ENCODE results near the gene KCNJ6. TPM values are rescaled to one million over a fixed set of nuclear protein-coding genes. Genes with fewer than 3 reads are reported as not detected.

Gene KCNJ6
- total RNA-seq (ENCODE audit: low replicate concordance), result not detected in 2 replicates

- Histone ChIP-seq H3K9ac (no peak within 1 kb of the TSS), H3K27me3 (peaks cover 47% of the 10 kb centered on the region), H3K4me3 (peak within 1 kb of the TSS; percentile 70), H3K27ac (no peak within 1 kb of the TSS), H3K79me2 (ENCODE audit: low read depth) (no peaks in the 10 kb centered on the region), H3K36me3 (no peaks in the 10 kb centered on the region), H4K20me1 (ENCODE audit: low read depth) (peaks cover 23% of the 10 kb centered on the region), H2AFZ (replicated peaks) (peak within 1 kb of the TSS; percentile 100), H3F3A (ENCODE audit: low read depth) (peaks cover 6% of the 10 kb centered on the region), H3K4me2 (peak within 1 kb of the TSS; percentile 99), H3K9me3 (ENCODE audit: low read depth) (no peaks in the 10 kb centered on the region), H3K4me1 (no peaks in the 10 kb centered on the region)
- peak; percentile 62 for TF ChIP-seq CTCF (IDR thresholded peaks at IDR 0.05)
- TF ChIP-seq EZH2 (IDR thresholded peaks at IDR 0.05), result no peak
- no peak for TF ChIP-seq EZH2phosphoT487 (IDR thresholded peaks at IDR 0.05)
- H3K4me3 Mint-ChIP-seq, result peak within 1 kb of the TSS; percentile 83
- H3K9me3 Mint-ChIP-seq, result no peaks in the 10 kb centered on the region
- H3K27me3 Mint-ChIP-seq (ENCODE audit: insufficient read depth, low read depth), result peaks cover 20% of the 10 kb centered on the region
- H3K4me1 Mint-ChIP-seq, result peaks cover 19% of the 10 kb centered on the region
- no peak within 1 kb of the TSS for H3K27ac Mint-ChIP-seq
- H3K36me3 Mint-ChIP-seq, result no peaks in the 10 kb centered on the region
- DNase-seq (ENCODE audit: low spot score), result peak; percentile 94
These were observed at the start of gene KCNJ6 for GRCh38 chr21:37916310-37917051. Gene KCNJ6, minus strand, starts transcription at chr21:37916457. Its CDS starts 75,775 bp downstream, at chr21:37840682.

- DNase-seq (ENCODE audit: low spot score), result peak; percentile 3
- H2AFZ ChIP-seq (replicated peaks), result no peak overlapping the region
- no peaks in the 10 kb centered on the region for H4K20me1 ChIP-seq (ENCODE audit: low read depth)
- Mint-ChIP-seq H3K9me3 (no peaks in the 10 kb centered on the region), H3K27ac (no peak overlapping the region), H3K27me3 (ENCODE audit: insufficient read depth, low read depth) (peaks cover 6% of the 10 kb centered on the region), H3K36me3 (no peaks in the 10 kb centered on the region), H3K4me3 (no peak overlapping the region), H3K4me1 (peaks cover 5% of the 10 kb centered on the region)
- H3K36me3 ChIP-seq, result no peaks in the 10 kb centered on the region
- H3K79me2 ChIP-seq (ENCODE audit: low read depth), result no peaks in the 10 kb centered on the region
- no peaks in the 10 kb centered on the region for H3F3A ChIP-seq (ENCODE audit: low read depth)
- H3K9ac ChIP-seq, result no peak overlapping the region
- H3K4me2 ChIP-seq, result no peak overlapping the region
- no peaks in the 10 kb centered on the region for H3K9me3 ChIP-seq (ENCODE audit: low read depth)
- H3K4me1 ChIP-seq, result no peaks in the 10 kb centered on the region
- no peaks in the 10 kb centered on the region for H3K27me3 ChIP-seq
- TF ChIP-seq CTCF (IDR thresholded peaks at IDR 0.05) (no peak), EZH2 (IDR thresholded peaks at IDR 0.05) (no peak)
- no peak overlapping the region for H3K27ac ChIP-seq
- H3K4me3 ChIP-seq, result no peak overlapping the region
These were observed 49.0 kb upstream of the KCNJ6 start for GRCh38 chr21:37965088-37965805.

GRCh38 chr21:37958537-37958936, 42.3 kb upstream of the KCNJ6 start:
- Histone ChIP-seq H3K27ac (no peak overlapping the region), H3K36me3 (no peaks in the 10 kb centered on the region), H3K9ac (no peak overlapping the region), H4K20me1 (ENCODE audit: low read depth) (no peaks in the 10 kb centered on the region), H3K4me2 (no peak overlapping the region), H2AFZ (replicated peaks) (no peak overlapping the region), H3F3A (ENCODE audit: low read depth) (no peaks in the 10 kb centered on the region), H3K4me1 (no peaks in the 10 kb centered on the region), H3K4me3 (no peak overlapping the region), H3K79me2 (ENCODE audit: low read depth) (no peaks in the 10 kb centered on the region), H3K27me3 (no peaks in the 10 kb centered on the region), H3K9me3 (ENCODE audit: low read depth) (no peaks in the 10 kb centered on the region)
- Mint-ChIP-seq H3K4me3 (no peak overlapping the region), H3K9me3 (no peaks in the 10 kb centered on the region), H3K27me3 (ENCODE audit: insufficient read depth, low read depth) (peaks cover 9% of the 10 kb centered on the region), H3K36me3 (no peaks in the 10 kb centered on the region), H3K4me1 (no peaks in the 10 kb centered on the region), H3K27ac (no peak overlapping the region)
- TF ChIP-seq EZH2phosphoT487 (IDR thresholded peaks at IDR 0.05) (no peak), EZH2 (IDR thresholded peaks at IDR 0.05) (no peak), CTCF (IDR thresholded peaks at IDR 0.05) (no peak)
- no peak for DNase-seq (ENCODE audit: low spot score)
